Omental fat pad (tissue), 4 donors: Measurements from ENCODE around the gene BICC1. TPM values are rescaled to one million over a fixed set of nuclear protein-coding genes. Genes with fewer than 3 reads are reported as not detected.

ENCODE experiments used
- ATAC-seq: fragments of 150-250 bp; one replicate; pipeline ENCODE4 v1.9.1; 2016; ENCODE audit warnings: mild to moderate bottlenecking, moderate library complexity; ENCODE audit not compliant: low FRiP score
- DNase-seq: peaks from one replicate; pipeline ENCODE4 v3.0.0-alpha.2; 2019; ENCODE audit warnings: low spot score
- total RNA-seq, 4 donors: library from RNA; depleted of rRNA; stranded (reverse); fragments of >200 nt; gene quantifications; one replicate each; pipeline ENCODE4 v1.1.0, GENCODE V29; 2016
- TF ChIP-seq, protein P1 (sequence below), 3 donors: fragments of 450-650 bp; IDR thresholded peaks; one replicate each; pipeline ENCODE4 v1.5.1; 2016 to 2017; ENCODE audit warnings: antibody characterized with exemption in 3 of 3, mild to moderate bottlenecking in 3 of 3, moderate library complexity in 2 of 3

The BICC1 gene
- total RNA-seq, 4 donors from 2014 or later = 14.8 to 44.6 (median 27.2) TPM

DNA sequence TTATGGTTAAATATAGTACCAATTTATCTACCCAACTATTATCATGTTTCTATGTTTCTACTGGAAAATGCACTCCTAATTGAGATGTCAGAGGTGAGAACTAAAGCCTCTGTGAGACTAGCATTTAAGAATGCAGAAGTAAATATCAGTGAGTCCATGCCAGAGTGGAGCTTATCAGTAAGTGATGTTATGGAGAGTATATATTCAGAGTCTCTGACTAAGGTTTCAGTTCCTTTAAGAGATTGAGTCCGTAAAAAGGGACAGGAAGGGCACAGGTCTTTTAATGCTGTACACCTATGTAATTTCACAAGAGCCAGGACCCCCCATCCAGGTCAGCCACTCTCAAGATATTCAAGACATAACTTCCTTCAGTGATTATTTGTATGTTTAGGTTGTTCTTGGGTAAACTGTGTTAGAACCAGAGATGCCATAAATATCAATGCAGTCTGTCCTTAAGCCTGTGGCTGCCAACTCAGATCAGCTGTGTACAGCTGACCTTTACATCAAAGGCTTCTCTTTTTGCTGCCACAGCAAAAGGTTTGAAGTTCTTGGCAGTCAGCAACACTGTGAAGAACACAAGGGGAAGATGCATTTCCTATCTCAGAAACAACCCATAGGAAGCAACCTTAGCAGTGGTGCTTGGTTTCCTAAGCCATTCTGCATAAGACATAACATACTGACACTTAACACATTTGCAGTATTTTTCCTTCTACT, 244.8 kb downstream of the BICC1 start:
- no peak for DNase-seq
- TF ChIP-seq, protein P1, sequence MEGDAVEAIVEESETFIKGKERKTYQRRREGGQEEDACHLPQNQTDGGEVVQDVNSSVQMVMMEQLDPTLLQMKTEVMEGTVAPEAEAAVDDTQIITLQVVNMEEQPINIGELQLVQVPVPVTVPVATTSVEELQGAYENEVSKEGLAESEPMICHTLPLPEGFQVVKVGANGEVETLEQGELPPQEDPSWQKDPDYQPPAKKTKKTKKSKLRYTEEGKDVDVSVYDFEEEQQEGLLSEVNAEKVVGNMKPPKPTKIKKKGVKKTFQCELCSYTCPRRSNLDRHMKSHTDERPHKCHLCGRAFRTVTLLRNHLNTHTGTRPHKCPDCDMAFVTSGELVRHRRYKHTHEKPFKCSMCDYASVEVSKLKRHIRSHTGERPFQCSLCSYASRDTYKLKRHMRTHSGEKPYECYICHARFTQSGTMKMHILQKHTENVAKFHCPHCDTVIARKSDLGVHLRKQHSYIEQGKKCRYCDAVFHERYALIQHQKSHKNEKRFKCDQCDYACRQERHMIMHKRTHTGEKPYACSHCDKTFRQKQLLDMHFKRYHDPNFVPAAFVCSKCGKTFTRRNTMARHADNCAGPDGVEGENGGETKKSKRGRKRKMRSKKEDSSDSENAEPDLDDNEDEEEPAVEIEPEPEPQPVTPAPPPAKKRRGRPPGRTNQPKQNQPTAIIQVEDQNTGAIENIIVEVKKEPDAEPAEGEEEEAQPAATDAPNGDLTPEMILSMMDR (IDR thresholded peaks at IDR 0.05) = no peak
- ATAC-seq = no peak

DNA sequence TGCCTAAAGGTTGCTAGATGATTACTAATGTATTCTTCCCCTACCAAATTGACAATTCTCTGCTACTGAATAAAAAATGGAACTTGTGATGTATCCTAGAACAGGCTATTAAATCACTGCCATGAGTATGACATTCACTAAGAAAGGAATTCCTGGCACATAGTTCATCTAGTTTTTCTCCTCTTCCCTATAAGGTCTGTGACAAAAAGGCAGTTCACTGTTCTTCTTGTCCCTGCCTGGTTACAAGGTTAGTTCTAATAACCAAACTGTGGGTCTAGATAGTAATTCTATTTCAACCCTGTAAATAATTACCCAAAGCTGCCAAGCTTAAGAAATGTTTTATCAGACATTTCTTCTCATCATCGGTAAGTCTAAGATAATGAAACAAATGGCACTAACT, 245.6 kb downstream of the BICC1 start:
- ATAC-seq = peak; percentile 33
- TF ChIP-seq, protein P1 (IDR thresholded peaks at IDR 0.05) = no peak
- DNase-seq = no peak

DNA sequence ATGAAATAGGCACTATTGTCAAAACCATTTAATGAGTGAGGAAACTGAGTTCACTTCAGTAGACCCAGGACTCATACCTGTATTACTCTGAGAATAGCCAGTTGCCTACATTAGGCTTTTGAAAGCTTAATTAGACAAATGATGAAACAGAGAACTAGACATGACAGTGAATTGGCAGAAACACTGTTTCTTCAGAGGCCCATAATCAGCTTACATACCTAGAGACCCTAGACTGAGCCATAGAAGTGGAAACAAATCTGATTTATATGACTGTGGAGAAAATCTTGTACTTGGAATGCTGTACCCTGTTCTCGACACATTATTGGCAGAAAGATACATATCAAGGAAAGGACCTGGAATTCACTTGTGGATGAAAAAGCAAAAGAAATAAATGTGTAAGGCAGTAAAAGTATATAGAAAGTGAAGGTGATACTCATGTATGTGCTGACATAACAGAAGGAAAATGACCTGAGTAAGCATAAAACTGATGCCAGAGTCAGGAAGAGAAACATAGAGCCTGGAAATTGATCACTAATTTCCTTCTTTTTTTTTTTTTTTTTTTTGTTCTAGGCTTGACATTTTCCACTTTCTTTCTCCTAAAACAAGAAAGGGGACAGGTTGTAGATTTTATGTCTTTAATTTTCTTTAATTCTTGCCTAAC, 251.5 kb downstream of the BICC1 start:
- DNase-seq (no peak), ATAC-seq (peak; percentile 59)
- TF ChIP-seq, protein P1 (IDR thresholded peaks at IDR 0.05) = no peak

DNA sequence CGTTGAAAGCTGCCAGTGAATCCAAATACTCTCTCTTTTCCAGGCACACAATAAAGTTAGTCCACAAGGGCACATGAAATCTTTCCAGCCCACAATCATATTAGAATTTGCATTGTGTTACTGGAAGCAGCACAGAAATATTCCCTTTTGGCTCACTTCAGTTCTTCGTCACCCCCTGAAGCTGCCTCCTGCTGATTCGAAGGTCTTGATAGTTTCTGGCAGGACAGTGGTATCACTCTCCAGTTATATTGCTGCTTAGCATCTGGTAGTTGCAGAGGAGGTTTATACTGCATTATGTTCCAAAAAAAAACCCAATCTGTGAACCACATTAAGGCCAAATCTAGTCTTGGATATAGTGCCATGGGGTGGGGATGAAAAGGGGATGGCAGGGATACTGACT, 253.2 kb downstream of the BICC1 start:
- no peak for DNase-seq
- TF ChIP-seq, protein P1 (IDR thresholded peaks at IDR 0.05) = no peak
- ATAC-seq = peak; percentile 70

DNA sequence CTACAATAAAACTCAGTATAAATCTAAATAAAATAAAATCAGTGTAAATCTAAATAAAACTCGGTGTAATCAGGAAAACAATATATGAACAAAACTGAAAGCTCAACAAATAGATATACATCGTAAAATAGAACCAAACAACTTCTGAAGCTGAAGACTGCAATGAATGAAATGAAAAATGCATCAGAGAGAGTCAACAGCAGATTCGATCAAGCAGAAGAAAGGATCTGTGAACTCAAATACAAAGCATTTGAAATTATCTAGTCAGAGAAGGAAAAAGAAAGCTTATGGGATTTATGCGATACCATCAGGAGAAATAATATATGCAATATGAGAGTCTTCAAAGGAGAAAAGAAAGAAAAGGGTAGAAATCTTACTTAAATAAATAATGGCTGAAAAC, 255.0 kb downstream of the BICC1 start:
- ATAC-seq (no peak), DNase-seq (no peak)
- TF ChIP-seq, protein P1 (IDR thresholded peaks at IDR 0.05) = no peak

DNA sequence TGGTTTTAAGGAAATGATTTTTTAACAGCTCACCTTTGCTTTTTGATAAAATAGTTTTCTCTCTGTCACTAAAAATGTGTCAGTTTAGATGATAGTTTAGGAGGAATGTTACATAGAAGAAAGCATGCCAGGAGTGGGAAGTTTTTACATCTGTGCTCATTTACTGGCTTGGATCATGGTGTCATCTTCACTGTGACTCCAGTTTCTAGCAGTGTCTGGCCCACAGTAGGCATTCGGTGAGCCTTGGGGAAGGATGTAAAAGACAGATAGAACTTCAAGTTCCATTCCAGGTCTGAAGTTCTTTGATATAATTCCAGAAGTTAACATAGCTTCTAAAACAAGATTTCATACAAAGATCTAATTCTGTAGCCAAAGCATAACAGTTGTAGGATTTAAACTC, 259.2 kb downstream of the BICC1 start:
- no peak for ATAC-seq
- DNase-seq = no peak
- TF ChIP-seq, protein P1 (IDR thresholded peaks at IDR 0.05) = no peak

DNA sequence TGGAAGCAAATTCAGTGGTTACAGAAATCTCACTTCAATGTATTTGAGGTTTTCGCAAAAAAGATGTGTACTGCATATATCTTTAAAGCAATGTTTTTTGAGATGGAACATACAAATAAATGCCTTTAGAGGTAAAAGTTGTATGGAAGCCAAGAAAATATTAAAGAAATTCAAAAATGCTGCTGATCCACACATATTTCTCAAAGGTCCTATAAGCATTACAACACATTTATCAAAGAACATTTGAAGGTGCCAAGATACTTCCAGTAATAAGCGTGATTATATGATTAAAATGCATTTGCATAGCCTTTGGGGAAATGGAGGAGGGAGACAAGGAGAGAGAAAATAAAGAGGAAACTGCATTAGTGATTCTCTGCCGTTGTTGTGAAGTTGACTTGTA, 260.1 kb downstream of the BICC1 start:
- no peak for ATAC-seq

More for the DNA sequence above, 260.1 kb downstream of the BICC1 start:
- TF ChIP-seq, protein P1 (IDR thresholded peaks at IDR 0.05) = no peak
- no peak for DNase-seq
